NOMO-1 treated with dmso at 0.1 percent for 144 hours (cell line): Measurements from ENCODE around the gene ABHD2.
A peak's percentile ranks its signal among the peaks of the same experiment; 100 is the strongest.
"Not testable (repeated sequence)": the region's sequence is repeated elsewhere in the genome, so short reads cannot be mapped to it uniquely, and the experiment has no call there.

Source experiments
- DNase-seq: peaks from one replicate; lab custom pipeline; 2025; ENCODE audit not compliant: unreplicated experiment; lab: John Stamatoyannopoulos, UW

ABHD2 gene

GRCh38 chr15:89075101-89075640 is 13.1 kb upstream of the ABHD2 start:
- no peak for DNase-seq

- no peak for DNase-seq
Observed at GRCh38 chr15:89075846-89076245, 12.4 kb upstream of the ABHD2 start.

- DNase-seq, result no peak
Observed at GRCh38 chr15:89077750-89078149, 10.5 kb upstream of the ABHD2 start.

- DNase-seq, result no peak
Observed at GRCh38 chr15:89078851-89079810, 9.1 kb upstream of the ABHD2 start.

- no peak for DNase-seq
Observed at GRCh38 chr15:89081878-89082277, 6.4 kb upstream of the ABHD2 start.

- DNase-seq, result no peak
Observed at GRCh38 chr15:89083246-89083645, 5.0 kb upstream of the ABHD2 start.

GRCh38 chr15:89085289-89085926 is 2.8 kb upstream of the ABHD2 start:
- no peak for DNase-seq

GRCh38 chr15:89085933-89086332 is 2.3 kb upstream of the ABHD2 start:
- DNase-seq, result not testable (repeated sequence)

GRCh38 chr15:89086390-89086789 is 1.9 kb upstream of the ABHD2 start:
- DNase-seq, result not testable (repeated sequence)

- no peak for DNase-seq
Observed at GRCh38 chr15:89087161-89087829, 961 bp upstream of the ABHD2 start.

GRCh38 chr15:89088605-89089315 is 504 bp downstream of the ABHD2 start:
- DNase-seq, result no peak

- DNase-seq, result no peak
Observed at GRCh38 chr15:89089316-89090230, 1.3 kb downstream of the ABHD2 start.

GRCh38 chr15:89090791-89091626 is 2.8 kb downstream of the ABHD2 start:
- DNase-seq, result peak; percentile 73

GRCh38 chr15:89091627-89092220 is 3.5 kb downstream of the ABHD2 start:
- no peak for DNase-seq

GRCh38 chr15:89093509-89093908 is 5.3 kb downstream of the ABHD2 start:
- DNase-seq, result no peak

GRCh38 chr15:89095073-89095472 is 6.8 kb downstream of the ABHD2 start:
- DNase-seq, result no peak

GRCh38 chr15:89095556-89095955 is 7.3 kb downstream of the ABHD2 start:
- no peak for DNase-seq

- DNase-seq, result no peak
Observed at GRCh38 chr15:89096664-89097063, 8.4 kb downstream of the ABHD2 start.
